Measurements from ENCODE around the gene PEAK1.

- TF ChIP-seq CTCF (conservative IDR thresholded peaks at IDR 0.05 in 1 of 2, IDR thresholded peaks at IDR 0.05 in 1 of 2; ENCODE audit: low read depth in 1 of 2, low read length in 2 of 2) (no peak), EZH2 (IDR thresholded peaks at IDR 0.05; ENCODE audit: low read length, missing control alignments) (no peak)
Measured at GRCh38 chr15:77352887-77353286, 67.0 kb downstream of the PEAK1 start.

Measured in fibroblast of lung (primary cell).